PFSK-1 (cell line): ENCODE data around the gene AFAP1L1.

Experiments
- FOXP2 ChIP-seq: optimal IDR thresholded peaks from 2 replicates; pipeline ENCODE3; 2011; ENCODE audit warnings: borderline replicate concordance, control low read depth, inconsistent platforms; ENCODE audit not compliant: insufficient read depth; ENCODE audit errors: extremely low read length, extremely low read depth
- POLR2AphosphoS5 ChIP-seq: IDR thresholded peaks from 2 replicates; pipeline ENCODE4 v1.6.1; 2012; ENCODE audit warnings: low read depth, mild to moderate bottlenecking, control low read depth, low read length, moderate library complexity
- SIN3A ChIP-seq: IDR thresholded peaks from 2 replicates; pipeline ENCODE4 v1.6.1; 2012; ENCODE audit warnings: mild to moderate bottlenecking, low read length, moderate library complexity, borderline replicate concordance; ENCODE audit not compliant: insufficient read depth
- TAF1 ChIP-seq: IDR thresholded peaks from 2 replicates; pipeline ENCODE4 v1.6.1; 2012; ENCODE audit warnings: low read length, control low read depth, borderline replicate concordance; ENCODE audit not compliant: insufficient read depth
- TF ChIP-seq, protein P1 (sequence below), 2 experiments: IDR thresholded peaks; 2 replicates each; pipeline versions ENCODE4 v1.6.1 to v1.8.0; 2011 to 2012; ENCODE audit warnings: low read depth in 2 of 2, low read length in 2 of 2, control low read depth in 1 of 2, inconsistent platforms in 1 of 2, mild to moderate bottlenecking in 1 of 2, moderate library complexity in 1 of 2; ENCODE audit not compliant: insufficient read depth in 1 of 2

GRCh38 chr5:149325166-149325735, 53.6 kb downstream of the AFAP1L1 start:
- TF ChIP-seq, protein P1, sequence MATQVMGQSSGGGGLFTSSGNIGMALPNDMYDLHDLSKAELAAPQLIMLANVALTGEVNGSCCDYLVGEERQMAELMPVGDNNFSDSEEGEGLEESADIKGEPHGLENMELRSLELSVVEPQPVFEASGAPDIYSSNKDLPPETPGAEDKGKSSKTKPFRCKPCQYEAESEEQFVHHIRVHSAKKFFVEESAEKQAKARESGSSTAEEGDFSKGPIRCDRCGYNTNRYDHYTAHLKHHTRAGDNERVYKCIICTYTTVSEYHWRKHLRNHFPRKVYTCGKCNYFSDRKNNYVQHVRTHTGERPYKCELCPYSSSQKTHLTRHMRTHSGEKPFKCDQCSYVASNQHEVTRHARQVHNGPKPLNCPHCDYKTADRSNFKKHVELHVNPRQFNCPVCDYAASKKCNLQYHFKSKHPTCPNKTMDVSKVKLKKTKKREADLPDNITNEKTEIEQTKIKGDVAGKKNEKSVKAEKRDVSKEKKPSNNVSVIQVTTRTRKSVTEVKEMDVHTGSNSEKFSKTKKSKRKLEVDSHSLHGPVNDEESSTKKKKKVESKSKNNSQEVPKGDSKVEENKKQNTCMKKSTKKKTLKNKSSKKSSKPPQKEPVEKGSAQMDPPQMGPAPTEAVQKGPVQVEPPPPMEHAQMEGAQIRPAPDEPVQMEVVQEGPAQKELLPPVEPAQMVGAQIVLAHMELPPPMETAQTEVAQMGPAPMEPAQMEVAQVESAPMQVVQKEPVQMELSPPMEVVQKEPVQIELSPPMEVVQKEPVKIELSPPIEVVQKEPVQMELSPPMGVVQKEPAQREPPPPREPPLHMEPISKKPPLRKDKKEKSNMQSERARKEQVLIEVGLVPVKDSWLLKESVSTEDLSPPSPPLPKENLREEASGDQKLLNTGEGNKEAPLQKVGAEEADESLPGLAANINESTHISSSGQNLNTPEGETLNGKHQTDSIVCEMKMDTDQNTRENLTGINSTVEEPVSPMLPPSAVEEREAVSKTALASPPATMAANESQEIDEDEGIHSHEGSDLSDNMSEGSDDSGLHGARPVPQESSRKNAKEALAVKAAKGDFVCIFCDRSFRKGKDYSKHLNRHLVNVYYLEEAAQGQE (IDR thresholded peaks at IDR 0.05; ENCODE audit: insufficient read depth in 1 of 2, low read depth in 2 of 2, low read length in 2 of 2), result no peak
- TF ChIP-seq TAF1 (no peak), POLR2AphosphoS5 (no peak), SIN3A (no peak), FOXP2 (no peak)
